ENCODE measurements around the gene DIPK1A.

Gene DIPK1A

DNA sequence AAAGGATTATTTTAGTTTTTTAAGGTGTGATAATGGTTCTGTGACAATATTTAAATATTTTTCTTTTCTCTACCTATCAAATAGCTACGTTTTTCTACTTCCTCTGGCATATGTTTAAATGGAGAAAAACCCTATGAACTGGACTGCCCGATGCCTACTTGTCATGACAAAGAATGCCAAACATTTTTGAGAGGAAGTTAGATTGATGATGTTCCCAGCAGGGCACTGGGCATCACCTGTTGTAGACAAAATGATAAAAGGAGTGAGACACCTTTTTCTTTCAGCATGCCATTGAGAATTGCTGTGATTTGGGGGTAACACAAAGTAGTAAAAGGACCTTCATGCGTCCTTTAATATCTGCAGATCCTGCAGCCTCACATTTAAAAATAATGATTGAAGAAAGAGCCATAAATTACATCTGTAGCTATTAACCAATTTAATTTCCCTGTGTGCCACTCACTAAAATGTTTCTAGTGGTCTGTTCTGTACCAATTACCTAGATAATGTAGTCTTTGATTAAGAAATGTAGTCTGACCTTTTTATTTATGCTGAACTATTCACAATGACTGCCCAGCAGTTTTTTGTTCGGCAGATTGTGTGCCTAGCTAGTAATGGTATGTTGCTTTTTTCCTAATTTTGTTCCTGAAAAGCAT, 81.8 kb downstream of the DIPK1A start:
- DNase-seq (ENCODE audit: low read depth in 1 of 2, low spot score in 1 of 2): no peak

DNA sequence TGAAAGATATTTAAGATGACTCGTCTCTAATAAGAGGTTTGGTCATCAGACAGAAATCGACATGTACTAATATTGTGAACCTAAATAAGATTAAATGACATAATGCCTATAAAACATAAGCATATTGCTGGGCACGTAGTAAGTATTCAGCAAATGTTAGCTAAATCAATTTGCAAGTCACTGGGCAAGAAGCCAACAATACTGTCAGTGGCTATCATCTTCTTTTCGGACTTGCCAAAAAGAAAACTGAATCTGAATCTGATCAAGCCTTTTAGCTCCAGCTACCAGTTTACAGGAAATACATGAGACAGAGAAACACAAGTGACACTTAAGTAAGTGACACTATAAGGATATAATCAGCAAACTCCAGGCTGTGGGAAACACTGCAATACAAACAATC, 83.5 kb downstream of the DIPK1A start:
- DNase-seq (ENCODE audit: low read depth in 1 of 2, low spot score in 1 of 2): no peak

DNA sequence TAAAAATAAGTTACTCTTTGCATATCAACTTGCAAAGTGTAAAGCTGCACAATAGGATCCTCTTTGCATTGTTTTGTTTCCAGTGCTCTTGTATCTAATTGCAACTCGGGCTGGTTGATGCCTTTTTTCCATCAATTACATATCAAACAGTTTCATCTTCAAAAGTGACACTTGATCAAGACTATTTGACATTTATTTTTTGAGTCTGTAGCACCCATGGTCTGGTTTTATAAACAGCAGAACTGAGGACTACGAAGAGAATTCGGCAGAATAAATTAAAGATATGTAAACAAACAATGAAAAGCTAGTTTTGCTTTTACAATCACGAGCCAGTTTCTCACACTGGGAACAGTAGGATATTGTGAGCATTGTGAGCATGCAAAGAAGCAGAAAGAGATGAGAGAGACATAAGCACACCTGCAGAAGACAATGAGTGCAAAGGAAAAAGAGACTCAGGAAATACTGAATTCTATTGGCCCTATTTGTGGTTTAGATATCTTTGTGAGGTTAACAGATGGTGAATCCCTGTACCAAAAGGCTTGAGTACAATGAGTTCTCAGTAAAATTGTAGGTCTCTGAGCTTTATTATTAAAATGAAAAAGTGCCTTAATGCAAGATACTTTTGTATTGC, 84.1 kb downstream of the DIPK1A start:
- no peak for DNase-seq (ENCODE audit: low read depth in 1 of 2, low spot score in 1 of 2)

DNA sequence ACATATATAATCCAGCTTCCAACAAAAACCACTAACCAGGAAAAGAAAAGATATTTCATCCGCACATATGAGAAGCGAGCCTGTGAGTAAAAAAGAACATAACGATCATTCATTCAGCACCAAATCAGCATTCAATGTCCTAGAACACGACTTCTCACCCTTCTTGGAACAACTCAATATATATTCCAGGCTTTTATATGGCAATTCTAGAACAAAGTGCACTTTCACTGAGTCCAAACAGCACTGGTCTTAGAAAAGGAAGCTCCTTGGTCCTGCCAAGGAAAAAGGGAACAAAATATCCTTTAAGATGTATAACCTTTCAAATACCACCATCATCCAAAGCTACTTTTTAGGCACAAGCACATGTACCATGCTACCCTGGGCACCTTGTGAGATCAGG, 84.9 kb downstream of the DIPK1A start:
- no peak for DNase-seq (ENCODE audit: low read depth in 1 of 2, low spot score in 1 of 2)

DNA sequence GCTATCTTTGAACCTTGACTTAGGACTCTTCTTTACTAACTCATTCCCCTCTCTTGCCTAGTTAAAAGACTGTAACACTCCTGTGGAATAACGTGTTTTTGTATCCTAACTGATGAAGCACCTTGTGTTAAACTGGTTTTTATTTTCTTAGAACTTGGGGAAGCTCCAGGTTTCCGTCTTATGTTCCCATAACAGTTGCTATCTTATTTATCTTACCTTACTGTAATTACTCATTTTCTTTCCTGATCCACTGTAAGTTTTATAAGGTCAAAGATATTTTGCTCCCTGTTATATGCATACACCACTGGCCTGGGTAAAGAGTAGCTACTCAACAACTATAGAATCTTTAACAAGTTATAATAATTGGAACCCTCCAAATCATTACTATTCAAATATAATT, 86.3 kb downstream of the DIPK1A start:
- DNase-seq (ENCODE audit: low read depth in 1 of 2, low spot score in 1 of 2): no peak

DNA sequence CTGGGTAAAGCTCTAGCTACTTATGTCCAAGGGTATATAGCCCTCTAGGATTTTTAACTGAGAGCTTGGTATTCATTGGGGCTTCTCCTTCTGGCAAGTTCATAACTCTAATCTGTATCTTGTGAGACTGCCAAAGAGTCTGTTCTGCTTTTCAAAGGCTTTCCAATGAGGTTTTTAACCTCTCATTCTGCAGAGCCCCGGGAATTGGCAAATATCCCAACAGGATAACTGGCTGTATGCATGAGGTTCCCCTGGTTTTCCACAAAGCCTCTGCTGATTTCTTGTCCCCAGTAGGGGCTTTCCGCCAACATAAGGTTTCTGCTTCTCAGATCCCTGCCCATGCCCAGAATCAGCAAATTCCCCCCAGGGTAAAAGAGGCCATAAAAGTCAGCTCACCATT, 88.5 kb downstream of the DIPK1A start:
- no peak for DNase-seq (ENCODE audit: low read depth in 1 of 2, low spot score in 1 of 2)

DNA sequence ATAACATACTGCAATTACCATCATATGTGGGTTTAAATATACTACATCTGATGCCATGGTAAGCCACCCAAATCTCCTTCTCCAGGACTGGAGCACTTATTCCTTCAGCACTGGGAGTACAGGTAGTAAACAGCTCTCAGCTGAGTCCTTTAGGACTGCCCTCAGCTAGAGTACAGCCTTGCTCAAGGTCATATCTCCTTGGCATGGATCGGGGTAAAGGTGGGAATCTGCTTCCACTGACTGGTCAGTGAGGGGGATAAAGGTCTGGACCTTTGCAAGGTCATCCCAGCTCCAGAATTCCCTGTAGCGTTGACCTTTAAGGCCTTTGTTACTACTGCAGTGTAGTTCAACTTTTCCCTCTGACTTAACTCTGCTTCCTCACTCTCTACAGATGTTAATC, 90.7 kb downstream of the DIPK1A start:
- DNase-seq (ENCODE audit: low read depth in 1 of 2, low spot score in 1 of 2): no peak

DNA sequence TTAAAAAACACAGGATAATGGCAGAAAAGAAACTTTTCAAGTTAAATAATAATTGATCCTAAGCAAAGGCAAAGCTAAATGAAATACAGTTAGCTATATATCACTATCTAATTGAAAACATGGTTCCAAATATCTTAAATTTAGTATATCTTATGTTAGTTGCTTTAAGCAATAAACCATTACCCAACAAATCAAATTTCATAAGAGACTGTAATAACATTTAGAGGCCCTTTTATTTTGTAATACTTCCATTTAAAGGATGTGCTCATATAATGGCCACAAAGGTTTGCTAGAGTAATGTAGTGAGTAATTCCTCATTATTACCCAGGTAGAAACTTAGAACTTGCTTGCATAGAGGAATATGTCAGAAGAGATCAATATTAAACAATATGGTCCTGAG, 97.1 kb downstream of the DIPK1A start:
- DNase-seq (ENCODE audit: low read depth in 1 of 2, low spot score in 1 of 2): no peak

DNA sequence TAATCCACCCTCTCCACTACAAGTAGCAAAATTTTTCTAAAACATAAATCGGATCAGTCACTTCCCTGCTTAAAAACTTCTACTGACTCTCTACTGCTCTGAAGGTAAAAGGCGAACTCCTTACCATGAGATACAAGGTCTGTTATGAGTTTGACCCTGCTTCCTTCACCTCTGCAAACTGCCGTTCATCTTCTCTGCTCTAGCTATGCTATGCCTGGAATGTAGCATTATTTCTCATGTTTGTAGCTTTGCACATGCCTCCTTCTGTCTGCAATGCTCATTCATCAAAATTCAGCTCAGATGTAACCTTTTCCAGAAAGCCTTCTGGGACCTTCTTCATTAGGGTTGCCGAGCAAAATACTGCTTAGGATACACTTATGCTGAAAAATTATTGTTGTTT, 98.7 kb downstream of the DIPK1A start:
- no peak for DNase-seq (ENCODE audit: low read depth in 1 of 2, low spot score in 1 of 2)

DNA sequence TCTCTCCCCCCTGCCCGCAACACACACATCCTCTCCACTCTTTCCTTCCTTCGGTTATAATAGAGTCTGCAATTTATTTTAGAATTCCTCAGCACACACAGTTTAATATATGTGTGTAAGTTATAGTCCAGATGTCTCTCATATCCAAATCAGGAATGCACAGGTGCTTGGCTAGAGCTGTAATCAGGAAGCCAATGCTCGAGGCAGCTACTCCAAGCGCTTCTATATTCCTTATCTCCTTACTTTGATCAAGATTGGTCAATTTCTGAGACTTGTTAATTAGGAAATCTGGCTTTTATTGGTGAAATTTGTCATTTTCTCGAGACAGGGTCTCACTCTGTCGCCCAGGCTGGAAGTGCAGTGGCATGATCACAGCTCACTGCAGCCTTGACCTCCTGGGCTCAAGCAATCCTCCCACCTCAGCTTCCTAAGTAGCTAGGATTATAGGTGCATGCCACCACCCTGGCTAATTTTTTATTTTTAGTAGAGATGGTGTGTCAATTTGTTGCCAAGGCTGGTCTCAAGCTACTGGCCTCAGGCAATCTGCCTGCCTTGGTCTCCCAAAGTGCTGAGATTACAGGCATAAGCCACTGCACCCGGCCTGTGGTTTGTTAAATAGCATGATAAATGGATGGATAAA, 101.7 kb downstream of the DIPK1A start:
- no peak for DNase-seq (ENCODE audit: low read depth in 1 of 2, low spot score in 1 of 2)

DNA sequence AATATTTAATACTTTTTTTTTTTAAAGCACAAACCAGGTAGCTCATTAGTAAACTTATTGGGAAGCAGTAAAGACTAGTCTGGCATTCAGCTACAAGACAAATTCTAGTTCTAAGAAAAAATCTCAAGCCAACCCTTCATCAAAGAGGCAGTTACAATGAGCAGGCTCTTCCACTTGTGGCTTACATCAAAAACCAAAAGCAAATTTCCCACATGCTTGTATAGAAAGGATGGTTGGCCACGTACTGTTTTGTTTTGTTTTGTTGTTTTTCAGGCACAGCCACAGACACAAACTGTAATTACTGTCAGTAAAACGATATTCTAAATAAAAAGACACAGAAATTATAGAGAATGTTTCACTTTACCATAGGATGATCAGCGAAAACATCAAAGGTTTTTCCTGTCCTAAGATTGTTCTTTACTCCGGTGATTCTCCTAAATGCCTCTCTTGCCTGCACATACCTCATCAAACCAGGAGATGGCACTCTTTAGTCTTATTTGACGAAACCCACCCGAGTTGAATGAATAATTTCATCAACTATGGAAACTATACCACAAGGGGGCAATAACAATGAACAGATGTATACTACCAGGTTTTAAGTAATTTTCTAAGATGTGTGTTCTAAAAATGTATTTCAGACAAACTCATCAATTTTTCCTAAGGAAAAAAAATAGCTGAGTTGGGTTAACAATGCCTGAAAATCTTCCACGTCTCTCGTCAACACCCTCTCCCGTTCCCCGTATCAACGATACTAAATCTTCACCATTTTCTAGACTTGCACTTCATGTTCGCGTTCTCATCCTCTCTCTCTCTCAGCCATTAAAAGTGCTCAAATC, 102.5 kb downstream of the DIPK1A start:
- DNase-seq (ENCODE audit: low read depth in 1 of 2, low spot score in 1 of 2): no peak

DNA sequence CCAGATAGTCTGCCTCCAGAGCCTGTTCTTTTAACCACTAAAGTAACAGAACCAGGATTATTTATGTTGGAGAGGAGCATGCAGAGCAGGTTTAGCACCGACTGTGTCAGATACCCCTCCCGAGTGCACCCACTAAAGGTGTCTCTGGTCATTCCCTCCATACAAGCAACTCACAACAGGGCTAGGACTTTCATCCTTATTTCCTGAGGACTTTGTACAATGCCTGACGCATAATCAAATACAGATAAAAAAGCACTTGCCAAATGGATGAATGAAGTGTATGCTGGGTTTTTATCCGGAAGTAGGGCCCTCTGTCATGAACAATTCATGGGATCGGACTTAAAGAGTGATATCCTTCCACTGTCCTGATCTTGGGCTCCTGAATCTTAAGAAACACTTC, 103.4 kb downstream of the DIPK1A start:
- DNase-seq (ENCODE audit: low read depth in 1 of 2, low spot score in 1 of 2): no peak

DNA sequence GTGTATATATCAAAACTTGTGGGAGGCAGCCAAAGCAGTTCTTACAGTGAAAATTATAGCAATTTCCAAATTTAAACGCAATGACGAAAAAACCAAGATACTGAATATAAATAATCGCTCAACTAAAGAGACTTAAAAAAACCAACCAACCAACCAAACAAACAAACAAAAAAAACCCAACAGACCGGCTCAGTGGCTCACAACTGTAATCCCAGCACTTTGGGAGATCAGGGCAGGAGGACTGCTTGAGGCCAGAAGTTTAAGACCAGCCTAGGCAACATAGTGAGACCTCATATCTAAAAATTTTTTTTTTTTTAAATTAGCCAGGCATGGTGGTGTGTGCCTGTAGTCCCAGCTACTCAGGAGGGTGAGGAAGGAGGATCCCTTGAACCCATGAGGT, 106.0 kb downstream of the DIPK1A start:
- no peak for DNase-seq (ENCODE audit: low read depth in 1 of 2, low spot score in 1 of 2)

DNA sequence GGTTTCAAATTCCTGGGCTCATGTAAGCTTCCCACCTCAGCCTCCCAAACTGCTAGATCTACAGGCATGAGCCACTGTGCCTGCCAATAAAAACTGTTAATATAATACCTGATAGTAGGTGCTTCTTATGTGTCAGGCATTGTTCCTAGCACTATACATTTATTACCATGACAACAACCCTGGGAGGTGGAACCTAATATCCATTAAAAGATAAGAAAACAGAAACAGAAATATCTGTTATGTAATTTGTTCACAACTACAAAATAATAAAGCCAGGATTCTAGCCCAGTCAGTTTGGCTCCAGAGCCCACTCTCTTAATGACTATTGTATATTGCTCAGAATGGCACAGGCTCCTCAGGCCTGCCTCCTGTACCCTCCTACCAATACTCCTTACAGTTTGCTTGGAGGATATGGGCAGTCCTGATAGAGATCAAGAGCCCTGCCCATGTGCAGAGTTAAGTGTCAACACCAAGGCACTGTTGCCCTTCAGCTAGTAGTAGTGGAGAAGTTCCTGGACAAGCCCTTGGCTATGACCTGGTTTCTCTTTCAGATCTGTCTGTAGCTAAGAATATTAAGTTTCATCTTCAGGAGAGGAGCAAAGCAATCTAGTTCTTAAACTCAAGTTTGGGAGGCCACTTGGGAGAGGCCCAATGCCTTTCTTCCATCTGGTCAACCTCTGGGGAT, 107.0 kb downstream of the DIPK1A start:
- DNase-seq (ENCODE audit: low read depth in 1 of 2, low spot score in 1 of 2): no peak

DNA sequence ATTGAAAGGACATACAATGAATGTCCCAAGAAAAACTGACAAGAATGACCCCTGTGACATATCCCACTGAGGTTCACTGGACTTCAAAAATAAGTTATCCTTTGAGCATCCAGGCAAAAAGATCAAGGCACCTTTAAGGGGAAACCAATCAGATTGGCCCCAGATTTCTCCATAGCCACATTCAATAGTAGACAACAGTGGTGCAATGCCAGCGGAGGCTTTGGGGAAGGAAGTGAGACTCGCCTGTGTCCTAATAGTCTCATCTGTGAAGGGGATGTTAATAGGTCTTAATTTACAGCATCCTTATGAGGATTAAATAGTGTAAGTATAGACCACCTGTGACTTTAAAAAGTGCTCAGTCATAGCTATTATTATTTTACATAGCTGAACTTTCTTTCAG, 108.0 kb downstream of the DIPK1A start:
- no peak for DNase-seq (ENCODE audit: low read depth in 1 of 2, low spot score in 1 of 2)

DNA sequence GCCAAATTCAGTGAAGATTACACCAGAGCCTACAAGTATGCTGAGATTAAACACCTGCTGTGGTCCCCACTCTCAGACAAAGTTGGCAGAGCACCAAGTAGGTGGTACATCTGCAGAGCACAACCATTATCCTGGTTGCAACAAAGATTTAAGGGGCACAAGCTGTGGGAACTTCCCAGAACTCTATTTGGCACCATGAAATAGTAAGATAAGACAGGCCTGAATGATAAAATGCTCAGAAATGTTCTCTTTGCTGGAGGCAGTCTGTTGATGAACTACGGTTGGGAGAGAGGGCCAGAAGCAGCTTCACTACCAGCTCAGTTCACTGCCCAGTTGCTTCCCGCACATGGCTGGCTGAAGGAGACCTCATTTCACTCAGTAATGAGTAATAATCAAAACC, 109.5 kb downstream of the DIPK1A start:
- no peak for DNase-seq (ENCODE audit: low read depth in 1 of 2, low spot score in 1 of 2)

DNA sequence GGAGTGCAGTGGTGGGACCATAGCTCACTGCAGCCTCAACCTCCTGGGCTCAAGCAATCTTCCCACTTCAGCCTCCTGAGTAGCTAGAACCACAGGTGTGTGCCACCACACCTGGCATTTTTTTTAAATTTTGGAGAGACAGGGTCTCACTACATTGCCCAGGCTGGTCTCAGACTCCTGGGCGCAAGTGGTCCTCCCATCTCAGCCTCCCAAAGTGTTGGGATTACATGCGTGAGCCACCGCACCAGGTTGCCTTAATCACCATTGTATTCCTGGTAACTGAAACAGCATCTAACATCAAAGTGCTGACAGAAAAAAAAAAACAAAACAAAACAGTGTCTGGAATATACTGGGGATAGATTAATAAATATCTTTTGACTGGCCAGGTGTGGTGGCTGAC, 111.2 kb downstream of the DIPK1A start:
- DNase-seq (ENCODE audit: low read depth in 1 of 2, low spot score in 1 of 2): no peak

DNA sequence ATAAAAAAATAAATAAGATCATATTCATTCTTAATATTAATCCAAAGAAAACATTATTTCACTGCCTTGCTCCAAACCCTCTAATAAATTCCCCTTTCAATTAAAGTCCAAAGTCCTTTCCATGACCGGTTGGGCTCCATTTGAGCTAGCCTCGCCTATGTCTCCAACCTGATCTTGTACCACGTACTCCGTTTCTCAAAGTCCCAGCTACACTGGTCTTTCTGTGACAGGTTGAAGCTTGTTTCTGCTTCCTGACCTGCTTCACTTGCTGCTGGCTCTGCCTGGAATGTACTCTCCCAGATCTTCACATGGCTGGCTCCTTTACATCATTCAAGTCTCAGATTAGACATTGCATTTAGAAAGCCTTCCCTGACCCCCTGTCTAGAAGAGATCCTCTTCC, 113.1 kb downstream of the DIPK1A start:
- DNase-seq (ENCODE audit: low read depth in 1 of 2, low spot score in 1 of 2): no peak

DNA sequence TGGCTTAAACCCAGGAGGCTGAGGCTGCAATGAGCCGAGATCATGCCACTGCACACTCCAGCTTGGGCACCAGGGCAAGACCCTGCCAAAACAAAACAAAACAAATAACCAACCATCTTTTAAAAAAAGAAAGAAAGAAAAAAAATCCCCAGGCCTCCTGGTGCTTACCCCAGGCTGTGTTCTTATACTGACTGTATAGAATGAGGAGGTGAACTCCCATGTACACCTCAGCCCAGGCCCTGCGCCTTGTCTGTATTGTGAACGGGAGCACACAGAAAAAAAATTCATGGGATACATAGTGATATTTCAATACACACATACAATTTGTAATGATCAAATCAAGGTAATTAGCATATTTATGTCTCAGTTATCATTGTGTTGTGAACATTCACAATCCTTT, 115.4 kb downstream of the DIPK1A start:
- DNase-seq (ENCODE audit: low read depth in 1 of 2, low spot score in 1 of 2): no peak

DNA sequence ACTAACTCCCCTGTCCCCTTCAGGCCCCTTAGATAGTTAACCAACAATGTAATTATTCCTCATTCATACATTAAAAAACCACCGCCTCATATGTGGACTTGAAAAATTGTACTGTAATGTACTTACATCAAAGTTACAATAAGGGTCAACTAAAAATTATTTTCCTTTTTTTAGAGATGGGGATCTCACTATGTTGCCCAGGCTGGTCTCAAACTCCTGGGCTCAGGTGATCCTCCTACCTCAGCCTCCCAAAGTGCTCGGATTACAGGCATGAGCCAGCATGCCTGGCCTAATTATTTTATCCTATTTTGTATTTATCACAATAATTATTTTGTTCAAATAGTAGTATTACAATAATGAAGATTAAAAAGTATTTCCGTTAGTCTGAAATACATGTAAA, 116.8 kb downstream of the DIPK1A start:
- no peak for DNase-seq (ENCODE audit: low read depth in 1 of 2, low spot score in 1 of 2)

Data from stimulated activated CD4-positive, alpha-beta T cell treated with anti-CD3 and anti-CD28 coated beads, Interleukin-15, amount 100 ng/mL, for 1 hour (primary cell).